Psoas muscle (tissue), 8 donors: Measurements from ENCODE around the gene KRTCAP2. TPM values are rescaled to one million over a fixed set of nuclear protein-coding genes. Genes with fewer than 3 reads are reported as not detected.
A peak's percentile ranks its signal among the peaks of the same experiment; 100 is the strongest.

Experiments
- ATAC-seq, 4 donors: fragments of 200-7000 bp; cut with Tn5 transposase; one replicate each; pipeline ENCODE4 v1.9.1; 2020; ENCODE audit warnings: moderate library complexity in 3 of 4, mild to moderate bottlenecking in 2 of 4
- DNase-seq, 2 donors: peaks; one replicate each; pipeline ENCODE4 v3.0.0-alpha.2; 2020
- H3K27ac ChIP-seq: fragments of 200-600 bp; one replicate; pipeline ENCODE4 v1.8.0; 2022
- H3K27me3 ChIP-seq, 3 donors: fragments of 200-600 bp in 1 of 3; one replicate each; pipeline versions ENCODE4 v1.6.1 to v1.8.0; 2013 to 2022; ENCODE audit warnings: low read length in 2 of 3, mild to moderate bottlenecking in 2 of 3, moderate library complexity in 1 of 3; ENCODE audit not compliant: insufficient read depth in 3 of 3
- H3K36me3 ChIP-seq, 2 donors: fragments of 200-600 bp in 1 of 2; one replicate each; pipeline versions ENCODE4 v1.6.1 to v1.8.0; 2013 to 2022; ENCODE audit warnings: low read depth in 1 of 2, mild to moderate bottlenecking in 1 of 2, moderate library complexity in 1 of 2; ENCODE audit not compliant: insufficient read depth in 1 of 2
- H3K4me1 ChIP-seq: fragments of 200-600 bp; one replicate; pipeline ENCODE4 v1.8.0; 2022
- H3K4me3 ChIP-seq: fragments of 200-600 bp; one replicate; pipeline ENCODE4 v1.8.0; 2022; ENCODE audit warnings: mild to moderate bottlenecking
- H3K9me3 ChIP-seq: fragments of 200-600 bp; one replicate; pipeline ENCODE4 v1.8.0; 2022
- WGBS, 3 donors: extraction: QIAGEN DNeasy Blood & Tissue Kit; methylation state at CpG; one replicate each; pipeline versions ENCODE4 v1.1.6 to v1.1.7; 2013; 5-methylcytosine and 5-hydroxymethylcytosine counted together
- intact Hi-C, 2 donors: fragments of 100-400 bp; cut with DNase I; formaldehyde crosslinking; loops; one replicate each; pipeline versions ENCODE4 v1.11.0 to v1.14.2; 2022
- polyA plus RNA-seq, 3 donors: library from polyadenylated mRNA; stranded (reverse); fragments of 200-250 nt; gene quantifications; one replicate each; pipeline ENCODE4 v1.2.3, GENCODE V29; 2013
- total RNA-seq, 4 donors: library from RNA; stranded (reverse); fragmentation: NEBNext Ultra II Directional in 2 of 4; extraction: Animal tissue kit (Norgen Biotek cat#: 25700) in 2 of 4; gene quantifications; one replicate each; pipeline versions ENCODE4 v1.2.1 to v1.2.4, GENCODE V29; 2021 to 2023
- TF ChIP-seq, protein P1 (sequence below): fragments of 200-600 bp; IDR thresholded peaks from one replicate; pipeline ENCODE4 v1.8.0; 2022; ENCODE audit warnings: antibody characterized with exemption
- donor health status: healthy with polysubstance abuse.
- donor health status: DM: no; HTN: no; CAD: no; lungs with moderate emphysema.
- donor health status: Bipolar disorder and iron deficiency.
- donor health status: healthy.
- donor health status: DM: yes; HTN: yes; CAD: no.
- donor health status: DM: no; HTN: no; CAD: no.
- donor health status: DM: no; HTN: no; CAD: no.
- donor health status: DM: yes; HTN: yes; CAD: no.

KRTCAP2 gene
- total and polyA plus RNA-seq, 7 donors: 115 to 171 (median 137) TPM

- TF ChIP-seq, protein P1, sequence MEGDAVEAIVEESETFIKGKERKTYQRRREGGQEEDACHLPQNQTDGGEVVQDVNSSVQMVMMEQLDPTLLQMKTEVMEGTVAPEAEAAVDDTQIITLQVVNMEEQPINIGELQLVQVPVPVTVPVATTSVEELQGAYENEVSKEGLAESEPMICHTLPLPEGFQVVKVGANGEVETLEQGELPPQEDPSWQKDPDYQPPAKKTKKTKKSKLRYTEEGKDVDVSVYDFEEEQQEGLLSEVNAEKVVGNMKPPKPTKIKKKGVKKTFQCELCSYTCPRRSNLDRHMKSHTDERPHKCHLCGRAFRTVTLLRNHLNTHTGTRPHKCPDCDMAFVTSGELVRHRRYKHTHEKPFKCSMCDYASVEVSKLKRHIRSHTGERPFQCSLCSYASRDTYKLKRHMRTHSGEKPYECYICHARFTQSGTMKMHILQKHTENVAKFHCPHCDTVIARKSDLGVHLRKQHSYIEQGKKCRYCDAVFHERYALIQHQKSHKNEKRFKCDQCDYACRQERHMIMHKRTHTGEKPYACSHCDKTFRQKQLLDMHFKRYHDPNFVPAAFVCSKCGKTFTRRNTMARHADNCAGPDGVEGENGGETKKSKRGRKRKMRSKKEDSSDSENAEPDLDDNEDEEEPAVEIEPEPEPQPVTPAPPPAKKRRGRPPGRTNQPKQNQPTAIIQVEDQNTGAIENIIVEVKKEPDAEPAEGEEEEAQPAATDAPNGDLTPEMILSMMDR: no peak
- Histone ChIP-seq H3K27me3 (peaks cover 0 to 31% (median 0%) of the 10 kb centered on the region in 3 donors), H3K36me3 (no peaks in the 10 kb centered on the region), H3K9me3 (no peaks in the 10 kb centered on the region), H3K4me1 (peaks cover 18% of the 10 kb centered on the region), H3K4me3 (peak overlapping the region; percentile 74), H3K27ac (peak overlapping the region; percentile 23)
- intact Hi-C loops: loop anchor here (5.0 kb wide), 2 partner anchors 33 to 42 kb away; no protein-coding TSS in a partner anchor
- 54 to 73% (median 62%) methylated on average over 11 of the region's 11 CpGs for whole genome bisulfite sequencing, 3 donors
- DNase-seq (no peak), ATAC-seq (no peak)
Measured at GRCh38 chr1:155125511-155125945, 47.6 kb downstream of the KRTCAP2 start.

GRCh38 chr1:155124503-155125463, 48.3 kb downstream of the KRTCAP2 start:
- no peaks in the 10 kb centered on the region for H3K36me3 ChIP-seq
- no peak for DNase-seq
- WGBS, 3 donors: 67 to 71% (median 69%) methylated on average over 16 of the region's 16 CpGs
- intact Hi-C loops: loop anchor here (5.0 kb wide), 2 partner anchors 32 to 43 kb away; no protein-coding TSS in a partner anchor
- no peak overlapping the region for H3K27ac ChIP-seq
- peaks cover 18% of the 10 kb centered on the region for H3K4me1 ChIP-seq
- TF ChIP-seq, protein P1: no peak
- H3K4me3 ChIP-seq: no peak overlapping the region
- peaks cover 0 to 31% (median 0%) of the 10 kb centered on the region in 3 donors for H3K27me3 ChIP-seq
- H3K9me3 ChIP-seq: no peaks in the 10 kb centered on the region
- ATAC-seq: no peak

DNA sequence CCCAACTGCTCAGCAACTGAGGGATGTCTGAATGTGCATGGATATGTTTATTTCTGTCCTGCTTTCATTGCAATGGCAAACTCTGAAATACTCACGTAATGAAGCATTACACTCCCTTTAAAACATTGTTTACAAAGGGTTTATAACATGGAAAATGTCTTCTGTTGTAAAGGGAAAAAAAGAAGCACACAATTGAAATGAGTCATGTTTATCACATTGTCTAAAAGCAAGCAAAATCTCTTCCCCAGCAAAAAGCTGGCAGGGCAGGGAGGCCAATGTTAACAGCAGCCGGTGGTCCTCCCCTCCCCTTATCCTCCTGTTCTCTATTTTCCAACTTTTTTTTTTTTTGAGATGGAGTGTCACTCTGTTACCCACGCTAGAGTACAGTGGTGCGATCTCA, 49.3 kb downstream of the KRTCAP2 start:
- Histone ChIP-seq H3K36me3 (no peaks in the 10 kb centered on the region), H3K27ac (no peak overlapping the region), H3K9me3 (no peaks in the 10 kb centered on the region), H3K27me3 (peaks cover 0 to 28% (median 0%) of the 10 kb centered on the region in 3 donors), H3K4me1 (peaks cover 18% of the 10 kb centered on the region), H3K4me3 (no peak overlapping the region)
- intact Hi-C loops: no loop called here
- no peak for DNase-seq
- TF ChIP-seq, protein P1: no peak
- WGBS, 3 donors: 64 to 77% (median 73%) methylated on average over 4 of the region's 4 CpGs
- ATAC-seq: no peak

GRCh38 chr1:155122308-155122707, 50.8 kb downstream of the KRTCAP2 start:
- TF ChIP-seq, protein P1: no peak
- no peak overlapping the region for H3K27ac ChIP-seq
- WGBS, 3 donors: 75 to 83% (median 78%) methylated on average over 2 of the region's 2 CpGs
- no peak overlapping the region for H3K4me3 ChIP-seq
- no peak for ATAC-seq
- H3K36me3 ChIP-seq: no peaks in the 10 kb centered on the region
- no peaks in the 10 kb centered on the region for H3K9me3 ChIP-seq
- intact Hi-C loops: no loop called here
- peaks cover 0 to 14% (median 0%) of the 10 kb centered on the region in 3 donors for H3K27me3 ChIP-seq
- H3K4me1 ChIP-seq: peaks cover 12% of the 10 kb centered on the region
- no peak for DNase-seq
